Panc1 (cell line): ENCODE measurements around the gene ZNF414.

ENCODE experiments used
- POLR2AphosphoS5 ChIP-seq: IDR thresholded peaks from 2 replicates; pipeline ENCODE4 v1.6.1; 2012; ENCODE audit warnings: mild to moderate bottlenecking, low read depth, low read length, moderate library complexity
- REST ChIP-seq, 2 experiments: IDR thresholded peaks; 2 replicates each; pipeline ENCODE4 v1.6.1; 2011 to 2012; ENCODE audit warnings: low read depth in 2 of 2, control low read depth in 1 of 2, low read length in 1 of 2, mild to moderate bottlenecking in 1 of 2, moderate library complexity in 1 of 2; ENCODE audit not compliant: insufficient read depth in 1 of 2
- SIN3A ChIP-seq: IDR thresholded peaks from 2 replicates; pipeline ENCODE4 v1.6.1; 2012; ENCODE audit warnings: low read depth, mild to moderate bottlenecking, low read length, moderate library complexity, borderline replicate concordance; ENCODE audit not compliant: insufficient read depth
- TCF7L2 ChIP-seq: IDR thresholded peaks from 2 replicates; pipeline ENCODE4 v1.6.1; 2011; ENCODE audit warnings: mild to moderate bottlenecking, low read depth, low read length, inconsistent platforms
- TF ChIP-seq, protein P1 (sequence below): fragments of 450-650 bp; IDR thresholded peaks from 2 replicates; pipeline ENCODE4 v1.5.1; 2017; ENCODE audit warnings: mild to moderate bottlenecking

- TF ChIP-seq, protein P1, sequence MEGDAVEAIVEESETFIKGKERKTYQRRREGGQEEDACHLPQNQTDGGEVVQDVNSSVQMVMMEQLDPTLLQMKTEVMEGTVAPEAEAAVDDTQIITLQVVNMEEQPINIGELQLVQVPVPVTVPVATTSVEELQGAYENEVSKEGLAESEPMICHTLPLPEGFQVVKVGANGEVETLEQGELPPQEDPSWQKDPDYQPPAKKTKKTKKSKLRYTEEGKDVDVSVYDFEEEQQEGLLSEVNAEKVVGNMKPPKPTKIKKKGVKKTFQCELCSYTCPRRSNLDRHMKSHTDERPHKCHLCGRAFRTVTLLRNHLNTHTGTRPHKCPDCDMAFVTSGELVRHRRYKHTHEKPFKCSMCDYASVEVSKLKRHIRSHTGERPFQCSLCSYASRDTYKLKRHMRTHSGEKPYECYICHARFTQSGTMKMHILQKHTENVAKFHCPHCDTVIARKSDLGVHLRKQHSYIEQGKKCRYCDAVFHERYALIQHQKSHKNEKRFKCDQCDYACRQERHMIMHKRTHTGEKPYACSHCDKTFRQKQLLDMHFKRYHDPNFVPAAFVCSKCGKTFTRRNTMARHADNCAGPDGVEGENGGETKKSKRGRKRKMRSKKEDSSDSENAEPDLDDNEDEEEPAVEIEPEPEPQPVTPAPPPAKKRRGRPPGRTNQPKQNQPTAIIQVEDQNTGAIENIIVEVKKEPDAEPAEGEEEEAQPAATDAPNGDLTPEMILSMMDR = no peak
- TF ChIP-seq POLR2AphosphoS5 (no peak), SIN3A (no peak), TCF7L2 (no peak), REST (IDR thresholded peaks at IDR 0.05; ENCODE audit: insufficient read depth in 1 of 2, low read depth in 2 of 2, low read length in 1 of 2) (no peak)
These were observed 12.5 kb downstream of the ZNF414 start for GRCh38 chr19:8501516-8501915.
